Non-pigmented ciliary epithelial cell (primary cell): ENCODE measurements around the gene ELOVL1.
"Not testable (repeated sequence)": the region's sequence is repeated elsewhere in the genome, so short reads cannot be mapped to it uniquely, and the experiment has no call there.

Source experiments
- DNase-seq: peaks from one replicate; pipeline ENCODE4 v3.0.0-alpha.2; 2010; ENCODE audit warnings: low read depth

The ELOVL1 gene

GRCh38 chr1:43367904-43368645 lies at the start of gene ELOVL1:
Gene ELOVL1, minus strand, starts transcription at chr1:43368011. Its CDS starts 2,402 bp downstream, at chr1:43365609.
- DNase-seq = no peak

DNA sequence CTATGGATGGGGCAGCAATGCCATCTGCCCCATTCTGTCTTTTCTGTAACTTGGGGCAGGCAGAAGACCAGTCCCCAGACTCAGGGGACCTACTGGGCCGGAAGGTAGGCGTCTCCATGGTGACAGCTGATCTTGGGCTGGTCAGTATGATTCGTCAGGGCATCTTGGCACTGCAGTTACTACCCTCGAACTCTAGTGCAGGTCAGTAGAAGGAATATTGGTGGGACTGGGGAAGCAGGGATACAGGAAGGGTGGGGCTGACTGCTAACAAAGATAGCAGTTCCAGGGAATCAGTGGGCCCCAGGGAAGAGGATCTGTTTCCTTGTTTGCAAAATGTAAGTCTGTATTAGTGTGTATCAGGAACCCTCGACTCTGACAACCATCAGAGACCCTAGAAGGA lies 48.1 kb upstream of the ELOVL1 start:
- no peak for DNase-seq

DNA sequence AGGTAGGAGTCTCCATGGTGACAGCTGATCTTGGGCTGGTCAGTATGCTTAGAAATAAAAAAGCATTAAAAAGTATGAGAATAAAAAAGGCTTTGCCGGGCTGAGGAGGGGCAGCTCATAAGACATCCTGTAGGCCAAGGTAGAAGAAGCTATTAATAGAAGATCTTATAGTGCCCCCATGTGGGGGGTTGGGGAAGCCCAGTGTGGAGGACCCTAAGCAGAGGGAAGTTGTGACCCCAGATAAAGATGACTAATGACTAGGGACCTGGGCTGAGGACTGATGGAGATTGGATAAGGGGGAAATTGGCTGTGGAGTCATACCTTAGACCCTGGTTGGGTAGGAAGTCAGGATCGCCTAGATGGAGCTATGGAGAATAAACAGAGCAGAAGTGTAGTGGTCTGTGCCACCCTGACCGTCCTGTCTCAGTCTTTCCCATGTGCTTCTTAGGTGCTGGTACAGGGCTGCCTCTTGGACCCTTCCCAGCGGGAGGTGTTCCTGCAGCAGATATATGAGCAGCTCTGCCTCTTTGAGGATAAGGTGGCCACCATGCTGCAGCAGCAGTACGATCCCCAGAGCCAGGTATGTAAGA lies 46.9 kb upstream of the ELOVL1 start:
- no peak for DNase-seq

DNA sequence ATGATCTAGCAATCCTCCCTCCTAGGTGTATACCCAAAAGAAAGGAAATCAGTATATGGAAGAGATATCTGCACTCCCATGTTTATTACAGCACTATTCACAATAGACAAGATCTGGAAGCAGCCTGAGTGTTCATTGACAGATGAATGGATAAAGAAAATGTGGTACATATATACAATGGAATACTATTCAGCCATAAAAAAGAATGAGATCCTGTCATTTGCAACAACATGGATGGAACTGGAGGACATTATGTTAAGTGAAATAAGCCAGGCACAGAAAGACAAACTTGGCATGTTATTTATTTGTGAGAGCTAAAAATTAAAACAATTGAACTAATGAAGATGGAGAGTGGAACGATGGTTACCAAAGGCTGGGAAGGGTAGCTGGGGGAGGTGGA lies 45.6 kb upstream of the ELOVL1 start:
- not testable (repeated sequence) for DNase-seq

- DNase-seq = no peak
Observed at GRCh38 chr1:43410571-43410970, 42.8 kb upstream of the ELOVL1 start.

DNA sequence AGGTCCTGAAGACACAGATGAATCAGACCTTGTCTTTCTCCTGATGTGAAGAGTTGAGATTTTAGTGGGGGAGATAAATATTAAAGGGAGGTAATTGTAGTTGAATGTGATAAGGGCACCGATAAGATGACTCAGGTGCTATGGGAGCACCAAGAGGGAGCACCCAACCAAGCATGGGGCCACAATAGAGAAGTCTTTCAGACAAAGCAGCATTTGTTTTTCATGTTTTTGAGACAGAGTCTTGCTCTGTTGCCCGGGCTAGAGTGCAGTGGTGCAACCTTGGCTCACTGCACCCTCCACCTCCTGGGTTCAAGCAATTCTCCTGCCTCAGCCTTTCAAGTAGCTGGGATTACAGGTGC lies 38.0 kb upstream of the ELOVL1 start:
- DNase-seq = no peak

DNA sequence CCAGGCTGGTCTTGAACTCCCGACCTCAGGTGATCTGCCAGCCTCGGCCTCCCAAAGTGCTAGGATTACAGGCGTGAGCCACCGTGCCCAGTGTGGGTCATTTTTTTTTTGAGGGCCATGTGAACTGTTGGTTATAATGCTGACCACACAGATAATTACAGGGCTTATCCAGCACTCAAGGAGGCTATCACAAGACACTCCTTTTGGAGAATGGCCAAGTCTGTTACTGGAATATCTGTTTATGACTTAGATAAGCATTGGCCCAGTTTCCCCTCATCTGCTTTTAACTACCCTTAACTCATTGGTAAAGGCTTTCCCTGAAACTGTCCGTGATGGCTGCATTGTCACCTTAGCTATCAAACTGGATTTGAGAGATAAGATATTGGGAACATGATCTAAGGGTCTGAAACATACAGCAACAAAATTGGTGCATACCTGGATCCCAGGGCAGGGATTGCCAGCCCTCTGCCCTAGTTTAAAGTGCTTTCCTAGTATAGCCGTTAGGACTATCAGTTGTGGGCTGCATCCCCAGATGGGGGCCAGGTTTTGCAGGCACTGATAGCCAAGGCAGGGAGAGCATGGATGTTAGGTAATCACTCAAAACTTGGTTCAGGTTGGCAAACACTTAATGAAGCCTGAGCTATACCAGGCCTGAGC lies 37.5 kb upstream of the ELOVL1 start:
- no peak for DNase-seq

GRCh38 chr1:43404353-43404752 lies 36.5 kb upstream of the ELOVL1 start:
- no peak for DNase-seq

DNA sequence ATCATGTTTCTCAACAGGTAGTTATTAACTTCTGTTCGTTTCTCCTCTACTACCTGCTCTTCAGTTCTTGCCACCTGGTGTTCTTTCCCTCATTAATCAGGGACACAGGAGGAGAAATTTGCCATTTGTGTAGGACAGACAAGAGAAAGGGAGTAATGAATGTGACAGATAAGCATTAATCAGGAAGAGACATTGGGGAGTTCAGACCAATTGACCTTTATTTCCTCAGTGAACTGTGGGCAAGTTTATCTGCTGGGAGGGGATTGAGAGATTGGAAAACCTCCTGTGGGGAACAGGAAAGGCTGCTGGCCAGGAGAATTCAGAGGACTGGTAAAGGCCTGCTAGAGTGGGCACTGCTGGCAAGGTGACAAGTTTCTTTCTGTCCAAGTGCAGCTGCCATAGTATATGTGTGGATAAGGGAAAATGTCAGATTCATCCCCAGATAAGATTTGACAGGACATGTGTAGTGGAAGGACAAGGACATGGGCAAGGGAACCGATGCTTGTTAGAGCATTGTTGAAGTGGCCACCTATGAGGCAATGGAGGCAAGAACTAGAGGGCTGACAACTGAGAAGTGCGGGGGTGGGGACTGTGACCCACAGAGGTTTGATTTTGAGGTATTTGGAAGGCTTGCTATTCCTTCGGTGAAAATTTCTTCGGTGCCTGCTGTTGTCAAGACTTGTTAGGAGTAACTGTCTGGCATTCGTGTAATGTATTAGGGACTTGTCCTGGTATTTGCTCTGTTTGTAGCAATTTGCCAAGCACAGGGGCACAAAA lies 34.5 kb upstream of the ELOVL1 start:
- no peak for DNase-seq

DNA sequence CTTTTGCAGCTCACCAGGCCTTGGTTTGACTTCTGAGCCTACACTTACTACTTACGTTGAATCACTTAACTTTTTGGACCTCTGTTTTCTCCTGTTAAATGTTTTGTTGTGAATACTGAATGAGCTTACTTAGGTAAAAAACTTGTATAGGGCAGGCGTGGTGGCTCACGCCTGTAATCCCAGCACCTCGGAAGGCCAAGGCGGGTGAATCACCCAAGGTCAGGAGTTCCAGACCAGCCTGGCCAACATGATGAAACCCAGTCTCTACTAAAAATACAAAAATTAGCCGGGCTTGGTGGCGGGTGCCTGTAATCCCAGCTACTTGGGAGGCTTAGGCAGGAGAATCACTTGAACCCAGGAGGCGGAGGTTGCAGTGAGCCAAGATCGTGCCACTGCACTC lies 32.6 kb upstream of the ELOVL1 start:
- DNase-seq = not testable (repeated sequence)

DNA sequence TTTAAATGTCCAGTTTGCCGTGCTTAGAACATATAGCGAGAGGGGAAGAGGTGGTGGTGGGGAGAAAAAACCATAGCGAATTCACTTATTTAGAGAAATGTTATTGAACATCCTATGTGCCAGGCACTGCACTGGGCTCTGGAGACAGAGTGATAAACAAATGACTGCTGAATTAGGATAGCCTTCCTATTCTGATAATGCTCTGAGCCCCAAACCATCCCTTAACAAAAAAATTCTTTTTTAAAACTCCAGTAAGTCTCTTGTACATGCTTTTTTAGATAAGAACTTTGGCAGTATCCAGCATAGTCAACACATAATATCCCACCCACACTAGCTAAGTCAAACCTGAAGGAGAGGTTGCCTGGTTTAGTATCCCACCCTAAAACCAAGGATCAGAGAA lies 30.4 kb upstream of the ELOVL1 start:
- DNase-seq = no peak

DNA sequence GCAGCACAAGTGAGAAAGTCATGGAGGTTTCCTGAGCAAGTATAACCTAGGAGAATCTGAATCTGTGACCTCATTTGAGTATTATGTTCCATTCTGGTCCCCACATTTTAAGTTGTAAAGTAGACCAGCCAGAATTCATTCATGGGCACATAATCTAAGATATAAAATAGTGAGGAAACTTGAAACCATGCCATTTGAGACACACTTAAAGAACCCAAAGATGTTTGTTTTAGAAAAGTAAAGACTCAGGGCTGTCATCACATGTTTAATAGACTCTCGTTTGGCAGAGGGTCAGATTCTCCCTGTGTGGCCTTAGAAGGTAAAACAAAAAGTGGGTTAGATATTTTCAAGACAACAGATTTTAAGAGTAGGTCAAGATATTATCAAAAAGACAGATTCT lies 28.2 kb upstream of the ELOVL1 start:
- no peak for DNase-seq

GRCh38 chr1:43395523-43395922 lies 27.7 kb upstream of the ELOVL1 start:
- no peak for DNase-seq

DNA sequence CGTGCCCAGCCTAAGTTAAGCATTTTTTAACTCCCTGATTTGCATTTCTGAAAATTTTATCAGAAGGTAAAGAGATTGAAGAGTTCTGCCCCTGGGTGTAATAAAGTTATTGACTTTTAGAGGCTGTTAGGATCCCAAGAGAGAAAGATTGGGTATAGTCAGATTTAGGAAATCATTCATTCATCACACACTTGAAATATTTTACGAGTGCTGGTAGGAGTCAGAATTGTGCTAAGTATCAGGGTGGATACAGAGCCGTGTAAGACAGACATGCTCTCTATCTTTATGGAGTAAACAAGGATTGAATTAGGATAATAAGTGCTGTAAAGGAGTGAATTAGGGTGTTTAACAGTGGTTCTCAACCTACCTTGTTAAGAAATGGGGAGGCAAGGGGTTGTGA lies 24.9 kb upstream of the ELOVL1 start:
- DNase-seq = no peak

- DNase-seq = peak; percentile 55
Observed at GRCh38 chr1:43389326-43390313, 21.8 kb upstream of the ELOVL1 start, which contains the start of the genes MED8 and SZT2. Gene MED8, minus strand, starts transcription at chr1:43389800. Its CDS starts 36 bp downstream, at chr1:43389764. Gene SZT2, plus strand, starts transcription at chr1:43389899. Its CDS starts 70 bp downstream, at chr1:43389969.

- no peak for DNase-seq
Observed at GRCh38 chr1:43388613-43389012, 20.8 kb upstream of the ELOVL1 start.

DNA sequence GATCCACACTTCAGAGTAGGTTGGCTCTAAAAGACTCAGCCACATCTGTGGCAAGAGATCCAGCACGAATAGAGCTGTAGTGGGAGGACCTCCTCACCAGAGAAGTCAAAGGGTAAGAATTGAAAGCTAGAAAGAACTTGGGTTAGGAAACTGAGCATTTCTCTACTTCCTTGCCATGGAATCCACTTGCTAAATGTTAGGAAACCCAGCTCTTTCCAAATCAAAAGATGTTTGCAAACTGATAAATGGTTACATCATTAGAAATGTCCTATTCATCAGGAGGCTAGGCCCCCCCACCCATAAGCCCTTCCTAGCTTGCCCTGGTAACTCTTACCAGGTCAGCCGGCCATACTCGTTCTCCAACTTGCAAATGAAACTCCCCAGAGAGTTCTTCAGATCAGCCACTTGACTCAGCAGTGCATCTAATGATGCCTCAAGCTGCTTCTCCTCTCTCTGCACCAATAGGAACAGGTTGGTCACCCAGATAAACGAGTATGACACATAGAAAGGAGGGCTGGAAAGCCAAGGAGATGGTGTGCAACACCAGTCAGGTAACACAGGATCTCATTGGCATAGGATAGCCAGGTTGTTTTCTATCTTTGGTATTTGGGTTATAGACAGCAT lies 20.3 kb upstream of the ELOVL1 start:
- no peak for DNase-seq

GRCh38 chr1:43386676-43387075 lies 18.9 kb upstream of the ELOVL1 start:
- DNase-seq = no peak

GRCh38 chr1:43383449-43383848 lies 15.6 kb upstream of the ELOVL1 start:
- DNase-seq = no peak

DNA sequence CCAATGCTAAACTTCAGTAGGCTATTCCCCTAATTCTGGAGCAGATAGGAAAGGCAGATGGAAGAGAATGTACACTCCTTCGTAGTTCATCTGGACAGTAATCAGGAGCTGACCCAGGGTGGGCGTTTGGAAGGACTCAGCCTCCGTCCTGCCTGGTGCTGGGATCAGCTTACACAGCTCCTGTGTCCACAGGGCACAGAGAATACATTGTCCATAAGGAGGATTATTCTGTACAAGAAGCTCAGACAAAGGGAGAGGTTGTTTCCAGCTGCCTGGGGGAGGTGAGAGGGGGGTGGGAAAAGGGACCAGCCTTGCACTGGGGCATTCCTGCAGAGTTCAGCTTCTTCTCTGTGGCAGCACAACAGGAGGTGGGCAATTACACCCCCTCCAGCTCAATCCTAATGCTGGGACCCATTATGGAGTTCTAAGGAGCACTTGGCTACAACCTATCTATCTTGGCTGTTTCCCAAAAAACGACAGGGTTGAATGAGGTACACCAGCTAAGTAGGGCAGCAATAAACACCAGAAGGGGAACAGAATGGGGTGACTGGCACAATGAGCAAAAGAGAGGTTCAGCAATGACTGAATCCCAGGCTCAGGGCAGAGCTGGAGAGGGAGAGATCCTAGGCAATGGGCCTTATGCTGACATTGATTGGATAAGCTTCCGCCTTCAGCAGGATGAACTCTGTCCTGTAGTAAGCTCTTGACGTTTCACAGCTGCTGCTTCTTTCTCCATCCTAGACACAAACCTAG lies 14.4 kb upstream of the ELOVL1 start:
- no peak for DNase-seq
